ENCODE results near the gene RIMOC1.

RIMOC1 gene

GRCh38 chr5:41906151-41906550, 2.0 kb downstream of the RIMOC1 start:
- Histone ChIP-seq H3K27ac (ENCODE audit: low read length) (no peak overlapping the region), H3K36me3 (replicated peaks; ENCODE audit: insufficient read depth, low read length) (peaks cover 23% of the 10 kb centered on the region; the same call in 1 of the 2 replicates), H3K4me3 (ENCODE audit: low read length) (no peak overlapping the region)

GRCh38 chr5:41908374-41909079, 4.4 kb downstream of the RIMOC1 start:
- H3F3A ChIP-seq (ENCODE audit: insufficient read depth, low read length): peaks cover 2% of the 10 kb centered on the region
- peaks cover 31% of the 10 kb centered on the region; the same call in 1 of the 2 replicates for H3K36me3 ChIP-seq (replicated peaks; ENCODE audit: insufficient read depth, low read length)
- no peak for DNase-seq
- H3K9me3 ChIP-seq (replicated peaks; ENCODE audit: insufficient read depth, low read length): no peaks in the 10 kb centered on the region
- no peaks in the 10 kb centered on the region for H4K20me1 ChIP-seq (ENCODE audit: insufficient read depth, low read length)
- H3K9ac ChIP-seq (ENCODE audit: low read length): no peak overlapping the region
- H3K9me2 ChIP-seq (replicated peaks; ENCODE audit: insufficient read depth, low read length): no peaks in the 10 kb centered on the region
- TF ChIP-seq EZH2phosphoT487 (IDR thresholded peaks at IDR 0.05; ENCODE audit: low read length) (no peak), CTCF (IDR thresholded peaks at IDR 0.05; ENCODE audit: low read length) (no peak), EZH2 (optimal IDR thresholded peaks at IDR 0.05; ENCODE audit: low read depth, low read length) (no peak)
- H3K79me2 ChIP-seq (ENCODE audit: low read length): peaks cover 52% of the 10 kb centered on the region
- H2AFZ ChIP-seq (ENCODE audit: low read length): no peak overlapping the region
- H3K4me2 ChIP-seq (ENCODE audit: low read depth, low read length): no peak overlapping the region
- H3K27ac ChIP-seq (ENCODE audit: low read length): no peak overlapping the region
- no peak overlapping the region for H3K4me3 ChIP-seq (ENCODE audit: low read length)
- peaks cover 18% of the 10 kb centered on the region; the same call in 1 of the 2 replicates for H3K4me1 ChIP-seq (ENCODE audit: low read length)
- H3K27me3 ChIP-seq (replicated peaks; ENCODE audit: insufficient read depth, low read length): no peaks in the 10 kb centered on the region

More at GRCh38 chr5:41906151-41906550, 2.0 kb downstream of the RIMOC1 start:
- no peak overlapping the region for H2AFZ ChIP-seq (ENCODE audit: low read length)
- no peaks in the 10 kb centered on the region for H3K9me2 ChIP-seq (replicated peaks; ENCODE audit: insufficient read depth, low read length)
- TF ChIP-seq EZH2 (optimal IDR thresholded peaks at IDR 0.05; ENCODE audit: low read depth, low read length) (no peak), EZH2phosphoT487 (IDR thresholded peaks at IDR 0.05; ENCODE audit: low read length) (no peak), CTCF (IDR thresholded peaks at IDR 0.05; ENCODE audit: low read length) (no peak)
- peaks cover 15% of the 10 kb centered on the region for H3F3A ChIP-seq (ENCODE audit: insufficient read depth, low read length)
- no peak overlapping the region for H3K9ac ChIP-seq (ENCODE audit: low read length)
- no peak overlapping the region for H3K4me2 ChIP-seq (ENCODE audit: low read depth, low read length)
- DNase-seq: no peak
- H3K4me1 ChIP-seq (ENCODE audit: low read length): peaks cover 24% of the 10 kb centered on the region
- peaks cover 52% of the 10 kb centered on the region for H3K79me2 ChIP-seq (ENCODE audit: low read length)
- H3K27me3 ChIP-seq (replicated peaks; ENCODE audit: insufficient read depth, low read length): no peaks in the 10 kb centered on the region
- no peaks in the 10 kb centered on the region for H3K9me3 ChIP-seq (replicated peaks; ENCODE audit: insufficient read depth, low read length)
- H4K20me1 ChIP-seq (ENCODE audit: insufficient read depth, low read length): no peaks in the 10 kb centered on the region

- Histone ChIP-seq H3K27ac (ENCODE audit: low read length) (no peak overlapping the region), H3K4me3 (ENCODE audit: low read length) (no peak overlapping the region), H3K9me2 (replicated peaks; ENCODE audit: insufficient read depth, low read length) (no peaks in the 10 kb centered on the region), H3K4me1 (ENCODE audit: low read length) (peaks cover 13% of the 10 kb centered on the region; the same call in 1 of the 2 replicates), H3K9ac (ENCODE audit: low read length) (no peak overlapping the region), H4K20me1 (ENCODE audit: insufficient read depth, low read length) (no peaks in the 10 kb centered on the region), H3K9me3 (replicated peaks; ENCODE audit: insufficient read depth, low read length) (no peaks in the 10 kb centered on the region), H3F3A (ENCODE audit: insufficient read depth, low read length) (no peaks in the 10 kb centered on the region), H3K79me2 (ENCODE audit: low read length) (no peaks in the 10 kb centered on the region), H2AFZ (ENCODE audit: low read length) (no peak overlapping the region), H3K4me2 (ENCODE audit: low read depth, low read length) (no peak overlapping the region), H3K36me3 (replicated peaks; ENCODE audit: insufficient read depth, low read length) (peaks cover 8% of the 10 kb centered on the region; the same call in 1 of the 2 replicates), H3K27me3 (replicated peaks; ENCODE audit: insufficient read depth, low read length) (no peaks in the 10 kb centered on the region)
- TF ChIP-seq CTCF (IDR thresholded peaks at IDR 0.05; ENCODE audit: low read length) (no peak), EZH2 (optimal IDR thresholded peaks at IDR 0.05; ENCODE audit: low read depth, low read length) (no peak), EZH2phosphoT487 (IDR thresholded peaks at IDR 0.05; ENCODE audit: low read length) (no peak)
- no peak for DNase-seq
Measured at GRCh38 chr5:41918105-41918504, 14.0 kb downstream of the RIMOC1 start.

Measured in MM.1S (cell line).